Measurements from ENCODE around the gene PPFIBP1. TPM values are rescaled to one million over a fixed set of nuclear protein-coding genes. Genes with fewer than 3 reads are reported as not detected.
"Not testable (repeated sequence)": the region's sequence is repeated elsewhere in the genome, so short reads cannot be mapped to it uniquely, and the experiment has no call there.

PPFIBP1 gene
- total RNA-seq, 3 donors from 2014 or later: 37.0 to 79.4 (median 40.4) TPM

- intact Hi-C loops (cut with DNase I, micrococcal nuclease): no loop called here
- no peak for DNase-seq
- no peak for ATAC-seq
Measured at GRCh38 chr12:27627123-27627852, 103.3 kb downstream of the PPFIBP1 start.

GRCh38 chr12:27627853-27628469 lies 104.0 kb downstream of the PPFIBP1 start:
- H3K4me3 ChIP-seq; H3K9me3 ChIP-seq; H3K36me3 ChIP-seq (ENCODE audit: low read depth); intact Hi-C loops (cut with DNase I, micrococcal nuclease); ATAC-seq; H3K4me1 ChIP-seq (ENCODE audit: low read depth); DNase-seq: not testable (repeated sequence)

More at GRCh38 chr12:27627123-27627852, 103.3 kb downstream of the PPFIBP1 start:
- no peak overlapping the region for H3K4me3 ChIP-seq
- H3K36me3 ChIP-seq (ENCODE audit: low read depth): no peaks in the 10 kb centered on the region
- TF ChIP-seq CTCF (IDR thresholded peaks at IDR 0.05): no peak
- no peaks in the 10 kb centered on the region for H3K4me1 ChIP-seq (ENCODE audit: low read depth)
- H3K9me3 ChIP-seq: no peaks in the 10 kb centered on the region

- intact Hi-C loops (cut with DNase I, micrococcal nuclease): not testable (repeated sequence)
Measured at GRCh38 chr12:27630219-27630618, 106.2 kb downstream of the PPFIBP1 start.

GRCh38 chr12:27631365-27631764 lies 107.4 kb downstream of the PPFIBP1 start:
- no peak for DNase-seq
- H3K4me1 ChIP-seq (ENCODE audit: low read depth): no peaks in the 10 kb centered on the region
- H3K4me3 ChIP-seq: no peak overlapping the region
- intact Hi-C loops (cut with DNase I, micrococcal nuclease): no loop called here
- no peaks in the 10 kb centered on the region for H3K36me3 ChIP-seq (ENCODE audit: low read depth)
- no peaks in the 10 kb centered on the region for H3K9me3 ChIP-seq
- no peak for TF ChIP-seq CTCF (IDR thresholded peaks at IDR 0.05)
- no peak for ATAC-seq

More at GRCh38 chr12:27630219-27630618, 106.2 kb downstream of the PPFIBP1 start:
- DNase-seq; H3K4me3 ChIP-seq; H3K36me3 ChIP-seq (ENCODE audit: low read depth); ATAC-seq; H3K9me3 ChIP-seq; H3K4me1 ChIP-seq (ENCODE audit: low read depth): not testable (repeated sequence)

- Histone ChIP-seq H3K36me3 (ENCODE audit: low read depth) (no peaks in the 10 kb centered on the region), H3K9me3 (no peaks in the 10 kb centered on the region), H3K4me3 (no peak overlapping the region), H3K4me1 (ENCODE audit: low read depth) (no peaks in the 10 kb centered on the region)
- TF ChIP-seq CTCF (IDR thresholded peaks at IDR 0.05): no peak
- DNase-seq (no peak), ATAC-seq (no peak)
- intact Hi-C loops (cut with DNase I, micrococcal nuclease): no loop called here
Measured at GRCh38 chr12:27631813-27632491, 107.9 kb downstream of the PPFIBP1 start.

GRCh38 chr12:27635349-27635972 lies 111.5 kb downstream of the PPFIBP1 start:
- H3K4me1 ChIP-seq (ENCODE audit: low read depth): no peaks in the 10 kb centered on the region
- H3K9me3 ChIP-seq: no peaks in the 10 kb centered on the region
- no peak overlapping the region for H3K4me3 ChIP-seq
- TF ChIP-seq CTCF (IDR thresholded peaks at IDR 0.05): peak; percentile 51
- H3K36me3 ChIP-seq (ENCODE audit: low read depth): no peaks in the 10 kb centered on the region
- ATAC-seq: peak; percentile 45
- intact Hi-C loops (cut with DNase I, micrococcal nuclease): no loop called here
- DNase-seq: peak in 1 of 3 donors; percentile 15

DNA sequence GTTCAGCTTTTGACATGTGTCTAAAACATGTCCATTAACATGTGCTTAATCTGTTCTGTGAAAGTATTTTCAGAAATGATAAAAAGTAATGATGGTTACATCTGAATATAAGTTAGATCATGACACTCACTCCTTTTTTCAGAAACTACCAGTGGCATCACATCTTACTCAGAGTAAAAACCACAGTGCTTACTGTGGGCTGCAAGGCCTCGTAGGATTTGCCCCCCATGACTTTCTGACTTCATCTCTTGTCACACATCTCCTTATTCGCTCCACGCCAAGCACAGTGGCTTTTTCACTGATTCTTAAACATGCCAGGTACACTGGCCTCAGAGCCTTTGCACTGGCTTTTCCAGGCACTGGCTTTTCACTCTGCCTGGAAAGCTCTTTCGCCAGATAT lies 112.6 kb downstream of the PPFIBP1 start:
- H3K36me3 ChIP-seq (ENCODE audit: low read depth); H3K4me1 ChIP-seq (ENCODE audit: low read depth); H3K9me3 ChIP-seq; intact Hi-C loops (cut with DNase I, micrococcal nuclease); H3K4me3 ChIP-seq; ATAC-seq; DNase-seq: not testable (repeated sequence)

All from mucosa of descending colon (tissue), 3 donors.